Upper lobe of left lung (tissue), 6 donors: ENCODE measurements around the gene CYP27C1. TPM values are rescaled to one million over a fixed set of nuclear protein-coding genes. Genes with fewer than 3 reads are reported as not detected.

ENCODE experiments used
- ATAC-seq, 2 donors: fragments of 200-7000 bp; cut with Tn5 transposase; one replicate each; pipeline ENCODE4 v1.9.1; 2022; ENCODE audit warnings: mild to moderate bottlenecking in 2 of 2, moderate library complexity in 2 of 2; ENCODE audit not compliant: low FRiP score in 2 of 2
- DNase-seq, 2 donors: peaks; one replicate each; pipeline ENCODE4 v3.0.0-alpha.2; 2019 to 2020
- H3K27ac ChIP-seq, 4 donors: fragments of 200-600 bp; sonication (generic); one replicate each; pipeline ENCODE4 v1.5.1; 2016 to 2019
- H3K27me3 ChIP-seq, 4 donors: fragments of 200-600 bp; sonication (generic); one replicate each; pipeline ENCODE4 v1.5.1; 2017 to 2019
- H3K36me3 ChIP-seq, 4 donors: fragments of 200-600 bp; sonication (generic); one replicate each; pipeline ENCODE4 v1.5.1; 2016 to 2019
- H3K4me1 ChIP-seq, 4 donors: fragments of 200-600 bp; sonication (generic); one replicate each; pipeline ENCODE4 v1.5.1; 2018 to 2019
- H3K4me3 ChIP-seq, 4 donors: fragments of 200-600 bp; sonication (generic); one replicate each; pipeline ENCODE4 v1.5.1; 2017 to 2019; ENCODE audit warnings: mild to moderate bottlenecking in 2 of 4, moderate library complexity in 1 of 4
- H3K9me3 ChIP-seq, 4 donors: fragments of 200-600 bp; sonication (generic); one replicate each; pipeline ENCODE4 v1.5.1; 2018 to 2019
- EP300 ChIP-seq, 4 donors: sonication (generic); formaldehyde crosslinking; IDR thresholded peaks; one replicate each; pipeline ENCODE4 v1.5.1; 2017; ENCODE audit warnings: antibody characterized with exemption in 4 of 4, control low read depth in 2 of 4
- POLR2A ChIP-seq, 4 donors: fragments of 450-650 bp; IDR thresholded peaks; one replicate each; pipeline ENCODE4 v1.5.1; 2016 to 2017; ENCODE audit warnings: antibody characterized with exemption in 4 of 4, mild to moderate bottlenecking in 2 of 4
- POLR2AphosphoS5 ChIP-seq, 2 donors: sonication (generic); formaldehyde crosslinking; IDR thresholded peaks; one replicate each; pipeline ENCODE4 v1.5.1; 2017; ENCODE audit warnings: antibody characterized with exemption in 2 of 2
- WGBS, 2 donors: methylation state at CpG; one replicate each; pipeline ENCODE4 v1.1.5; 2017 to 2018; 5-methylcytosine and 5-hydroxymethylcytosine counted together
- total RNA-seq, 6 donors: library from RNA; depleted of rRNA in 4 of 6; stranded (reverse); fragments of >200 nt in 4 of 6; gene quantifications; one replicate each; pipeline versions ENCODE4 v1.1.0 to v1.2.1, GENCODE V29; 2016 to 2021
- TF ChIP-seq, protein P1 (sequence below), 6 experiments: fragments of 450-650 bp in 4 of 6; fragments of 200-600 bp in 2 of 6; sonication (generic) in 2 of 6; IDR thresholded peaks; one replicate each; pipeline ENCODE4 v1.5.1; 2016 to 2019; ENCODE audit warnings: antibody characterized with exemption in 6 of 6
- donor health status: DM: no; HTN: no; CAD: no; lungs with moderate emphysema.
- donor health status: DM: no; HTN: yes; CAD: no; lungs with severe emphysema.

The CYP27C1 gene
- total RNA-seq, 6 donors from 2014 or later, result 0.11 to 0.39 (median 0.14) TPM; not detected in 2

DNA sequence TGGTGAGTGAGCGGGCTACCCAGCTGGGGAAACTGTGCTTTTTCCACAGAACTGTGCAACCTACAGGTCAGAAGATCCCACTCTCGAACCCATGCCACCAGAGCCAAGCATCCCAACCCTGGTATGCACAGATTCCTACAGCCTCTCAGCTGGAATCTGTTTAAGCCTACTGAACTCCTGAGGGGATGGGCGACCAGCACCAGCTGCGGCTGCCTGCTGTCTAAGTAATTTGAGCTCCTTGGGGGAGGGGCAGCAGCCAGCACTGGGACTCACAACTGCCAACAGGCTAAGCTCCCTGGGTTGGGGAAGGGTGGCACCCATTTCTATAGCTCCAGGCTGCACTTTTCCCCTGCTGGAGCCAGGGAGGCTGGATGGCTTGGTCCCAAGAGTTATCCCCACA lies 11.8 kb downstream of the CYP27C1 start:
- no peak for DNase-seq
- Histone ChIP-seq H3K4me1 (no peaks in the 10 kb centered on the region), H3K27ac (no peak overlapping the region), H3K36me3 (no peaks in the 10 kb centered on the region), H3K27me3 (no peaks in the 10 kb centered on the region), H3K4me3 (no peak overlapping the region), H3K9me3 (no peaks in the 10 kb centered on the region)
- WGBS, 2 donors, result 72 to 79% methylated on average over 2 to 4 of the region's 4 CpGs
- TF ChIP-seq POLR2AphosphoS5 (IDR thresholded peaks at IDR 0.05) (no peak), EP300 (IDR thresholded peaks at IDR 0.05) (no peak), POLR2A (IDR thresholded peaks at IDR 0.05) (no peak)
- TF ChIP-seq, protein P1, sequence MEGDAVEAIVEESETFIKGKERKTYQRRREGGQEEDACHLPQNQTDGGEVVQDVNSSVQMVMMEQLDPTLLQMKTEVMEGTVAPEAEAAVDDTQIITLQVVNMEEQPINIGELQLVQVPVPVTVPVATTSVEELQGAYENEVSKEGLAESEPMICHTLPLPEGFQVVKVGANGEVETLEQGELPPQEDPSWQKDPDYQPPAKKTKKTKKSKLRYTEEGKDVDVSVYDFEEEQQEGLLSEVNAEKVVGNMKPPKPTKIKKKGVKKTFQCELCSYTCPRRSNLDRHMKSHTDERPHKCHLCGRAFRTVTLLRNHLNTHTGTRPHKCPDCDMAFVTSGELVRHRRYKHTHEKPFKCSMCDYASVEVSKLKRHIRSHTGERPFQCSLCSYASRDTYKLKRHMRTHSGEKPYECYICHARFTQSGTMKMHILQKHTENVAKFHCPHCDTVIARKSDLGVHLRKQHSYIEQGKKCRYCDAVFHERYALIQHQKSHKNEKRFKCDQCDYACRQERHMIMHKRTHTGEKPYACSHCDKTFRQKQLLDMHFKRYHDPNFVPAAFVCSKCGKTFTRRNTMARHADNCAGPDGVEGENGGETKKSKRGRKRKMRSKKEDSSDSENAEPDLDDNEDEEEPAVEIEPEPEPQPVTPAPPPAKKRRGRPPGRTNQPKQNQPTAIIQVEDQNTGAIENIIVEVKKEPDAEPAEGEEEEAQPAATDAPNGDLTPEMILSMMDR (IDR thresholded peaks at IDR 0.05), result no peak
- ATAC-seq, result no peak

DNA sequence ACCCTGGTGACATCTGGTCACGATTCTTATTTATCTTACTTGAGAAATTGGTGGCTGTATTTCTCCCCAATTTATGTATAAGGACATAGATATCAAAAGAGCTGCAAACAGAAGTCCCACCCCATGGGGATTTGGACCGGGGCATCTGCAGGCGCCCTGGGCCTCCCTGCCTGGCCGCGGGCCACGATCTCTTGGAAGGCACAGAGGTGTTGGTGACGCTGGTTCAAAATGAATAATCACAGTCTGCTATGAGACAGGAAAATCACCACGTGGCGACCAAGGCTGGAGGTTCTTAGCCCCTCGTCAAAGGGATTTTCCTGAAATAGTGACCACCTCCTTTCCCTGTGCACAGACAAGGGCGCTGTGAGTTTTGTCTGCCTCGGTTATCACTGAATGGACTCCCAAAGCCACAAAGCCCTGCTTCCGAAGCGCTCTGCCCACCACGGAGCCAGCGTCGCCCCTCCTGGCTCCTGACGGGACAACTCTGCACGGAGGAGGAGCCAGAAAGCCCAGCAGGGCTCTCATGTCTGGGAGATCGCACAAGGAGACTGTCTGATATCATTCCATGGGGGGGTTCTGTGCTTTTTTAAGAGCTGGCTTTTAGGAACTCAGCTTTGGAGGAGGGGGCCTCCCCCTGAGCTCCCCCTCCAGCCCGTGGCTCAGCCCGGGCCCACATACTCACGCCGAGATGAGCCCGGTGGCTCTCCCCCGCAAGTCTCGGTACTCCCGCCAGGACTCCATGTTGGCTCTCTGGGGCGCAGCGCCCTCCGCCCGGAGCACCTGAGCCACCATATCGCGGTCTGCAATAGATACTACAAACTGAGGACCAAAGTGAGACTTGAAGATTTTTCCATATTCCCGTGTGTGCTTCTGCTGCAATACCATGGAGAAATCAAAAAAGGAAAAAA lies 14.6 kb downstream of the CYP27C1 start:
- 69 to 87% methylated on average over 28 to 35 of the region's 35 CpGs for WGBS, 2 donors
- ATAC-seq (peak in 1 of 2 donors; percentile 21), DNase-seq (no peak)
- Histone ChIP-seq H3K36me3 (no peaks in the 10 kb centered on the region), H3K4me1 (no peaks in the 10 kb centered on the region), H3K27me3 (no peaks in the 10 kb centered on the region), H3K9me3 (no peaks in the 10 kb centered on the region), H3K27ac (no peak overlapping the region), H3K4me3 (no peak overlapping the region)
- TF ChIP-seq, protein P1 (IDR thresholded peaks at IDR 0.05), result no peak
- TF ChIP-seq POLR2A (IDR thresholded peaks at IDR 0.05) (no peak), POLR2AphosphoS5 (IDR thresholded peaks at IDR 0.05) (no peak), EP300 (IDR thresholded peaks at IDR 0.05) (no peak)

DNA sequence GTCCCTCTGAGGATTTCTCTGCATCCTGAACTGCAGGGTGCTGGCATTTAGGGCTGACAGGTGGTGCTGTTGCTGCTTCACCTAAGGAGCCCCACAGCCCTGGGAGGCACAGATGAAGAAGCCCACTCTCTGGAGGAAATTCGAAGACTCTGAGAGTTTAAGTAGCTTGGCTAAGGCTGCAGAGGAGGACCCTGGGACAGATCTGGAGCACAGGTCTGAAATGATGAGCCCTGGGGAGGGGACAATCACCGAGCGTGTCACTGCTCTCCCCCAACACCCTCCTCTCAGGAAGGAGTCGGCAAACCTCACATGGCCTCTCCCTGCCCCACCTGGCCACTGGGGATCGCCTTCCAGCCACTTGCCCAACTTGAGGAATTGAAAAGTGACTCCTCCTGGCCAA lies 18.6 kb downstream of the CYP27C1 start:
- 76% methylated on average over 4 to 5 of the region's 5 CpGs for WGBS, 2 donors
- no peak for ATAC-seq
- TF ChIP-seq POLR2AphosphoS5 (IDR thresholded peaks at IDR 0.05), result no peak
- no peak for TF ChIP-seq POLR2A (IDR thresholded peaks at IDR 0.05)

DNA sequence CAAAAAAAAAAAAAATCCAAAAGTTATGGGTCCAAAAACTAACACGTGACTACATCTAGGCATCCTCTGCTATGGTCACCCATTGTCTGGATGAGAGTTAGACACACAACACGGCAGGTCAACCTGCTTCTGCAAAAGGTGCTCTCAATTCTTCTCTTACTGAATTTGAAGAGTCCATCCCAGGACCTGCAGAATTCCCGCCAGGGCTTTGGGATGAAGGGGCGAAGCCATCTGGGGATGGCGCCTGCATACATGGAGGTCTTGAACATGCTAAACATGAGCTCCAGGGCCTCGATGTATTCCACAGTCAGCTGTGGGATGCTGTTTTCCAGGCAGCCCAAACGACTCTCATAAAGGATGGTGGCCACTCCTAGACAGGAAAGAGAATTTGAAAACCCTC lies 19.1 kb downstream of the CYP27C1 start:
- H3K4me3 ChIP-seq, result no peak overlapping the region

More for the DNA sequence above, 18.6 kb downstream of the CYP27C1 start:
- Histone ChIP-seq H3K36me3 (no peaks in the 10 kb centered on the region), H3K4me3 (no peak overlapping the region), H3K4me1 (no peaks in the 10 kb centered on the region), H3K27me3 (no peaks in the 10 kb centered on the region), H3K27ac (no peak overlapping the region), H3K9me3 (no peaks in the 10 kb centered on the region)
- DNase-seq, result no peak

DNA sequence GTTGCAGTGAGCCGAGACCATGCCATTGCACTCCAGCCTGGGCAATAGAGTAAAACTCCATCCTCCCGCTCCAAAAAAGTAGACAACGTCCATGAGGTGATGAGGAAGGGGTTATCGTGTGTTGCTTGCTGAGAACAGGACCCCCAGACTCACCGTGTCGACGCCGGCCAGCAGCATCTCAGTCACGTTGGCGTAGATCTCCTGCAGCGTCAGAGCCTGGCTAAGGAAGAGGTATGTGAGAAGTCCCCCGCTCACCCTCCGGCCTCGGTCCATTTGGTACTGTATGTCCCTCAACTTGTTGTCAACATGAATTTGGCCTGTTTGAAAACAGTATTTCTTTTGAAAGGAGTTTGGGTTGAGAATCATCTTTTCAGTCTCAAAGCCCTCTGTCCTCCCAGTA lies 20.9 kb downstream of the CYP27C1 start:
- ATAC-seq, result no peak
- no peaks in the 10 kb centered on the region for H3K36me3 ChIP-seq
- H3K27me3 ChIP-seq, result no peaks in the 10 kb centered on the region
- no peak overlapping the region for H3K27ac ChIP-seq
- DNase-seq, result no peak
- no peak overlapping the region for H3K4me3 ChIP-seq
- TF ChIP-seq EP300 (IDR thresholded peaks at IDR 0.05), result no peak
- TF ChIP-seq, protein P1 (IDR thresholded peaks at IDR 0.05), result no peak
- TF ChIP-seq POLR2AphosphoS5 (IDR thresholded peaks at IDR 0.05), result no peak
- TF ChIP-seq POLR2A (IDR thresholded peaks at IDR 0.05), result no peak
- H3K4me1 ChIP-seq, result no peaks in the 10 kb centered on the region
- no peaks in the 10 kb centered on the region for H3K9me3 ChIP-seq
- WGBS, 2 donors, result 92 to 94% methylated on average over 12 to 14 of the region's 14 CpGs

More for the DNA sequence above, 19.1 kb downstream of the CYP27C1 start:
- 87 to 90% methylated on average over 5 to 7 of the region's 7 CpGs for WGBS, 2 donors
- ATAC-seq (no peak), DNase-seq (no peak)
- no peaks in the 10 kb centered on the region for H3K27me3 ChIP-seq
- TF ChIP-seq EP300 (IDR thresholded peaks at IDR 0.05) (no peak), POLR2AphosphoS5 (IDR thresholded peaks at IDR 0.05) (no peak), POLR2A (IDR thresholded peaks at IDR 0.05) (no peak)
- TF ChIP-seq, protein P1 (IDR thresholded peaks at IDR 0.05), result no peak
- no peaks in the 10 kb centered on the region for H3K36me3 ChIP-seq
- no peaks in the 10 kb centered on the region for H3K9me3 ChIP-seq
- no peak overlapping the region for H3K27ac ChIP-seq
- no peaks in the 10 kb centered on the region for H3K4me1 ChIP-seq
